ENCODE measurements around the gene PRPF8.

PRPF8 gene

GRCh38 chr17:1713160-1713877, 28.7 kb upstream of the PRPF8 start:
- no peak overlapping the region for H2AFZ ChIP-seq (ENCODE audit: low read depth, low read length)
- H3K27ac ChIP-seq (ENCODE audit: low read length), result no peak overlapping the region
- H3K9ac ChIP-seq (ENCODE audit: low read depth, low read length), result no peak overlapping the region

GRCh38 chr17:1712271-1712670, 27.6 kb upstream of the PRPF8 start:
- Histone ChIP-seq H3K9me3 (ENCODE audit: insufficient read depth, low read length, severe bottlenecking) (no peaks in the 10 kb centered on the region), H3K27me3 (ENCODE audit: insufficient read depth, low read length, poor library complexity) (no peaks in the 10 kb centered on the region), H3K4me3 (ENCODE audit: low read depth in 1 of 2, low read length in 2 of 2) (no peak overlapping the region), H3K4me2 (ENCODE audit: insufficient read depth, low read length) (no peak overlapping the region), H3K79me2 (ENCODE audit: insufficient read depth, low read length) (no peaks in the 10 kb centered on the region), H3K27ac (ENCODE audit: low read length) (no peak overlapping the region), H3K4me1 (ENCODE audit: insufficient read depth, low read length) (peaks cover 9% of the 10 kb centered on the region), H2AFZ (ENCODE audit: low read depth, low read length) (no peak overlapping the region), H3K9ac (ENCODE audit: low read depth, low read length) (no peak overlapping the region), H3K36me3 (ENCODE audit: insufficient read depth, low read length) (no peaks in the 10 kb centered on the region), H4K20me1 (ENCODE audit: insufficient read depth, low read length) (0 out of 2 replicates have a peak, but pooled peaks cover 4% of the 10 kb centered on the region)
- TF ChIP-seq CTCF (IDR thresholded peaks at IDR 0.05; ENCODE audit: borderline replicate concordance, extremely low read depth, low read length, poor library complexity, severe bottlenecking) (no peak), EZH2 (IDR thresholded peaks at IDR 0.05; ENCODE audit: borderline replicate concordance, low read depth, low read length, severe bottlenecking) (no peak)
- no peak for DNase-seq
- no peak for ATAC-seq (ENCODE audit: insufficient read depth, low read depth)

More at GRCh38 chr17:1713160-1713877, 28.7 kb upstream of the PRPF8 start:
- ATAC-seq (ENCODE audit: insufficient read depth, low read depth), result no peak
- no peak overlapping the region for H3K4me3 ChIP-seq (ENCODE audit: low read depth in 1 of 2, low read length in 2 of 2)
- TF ChIP-seq CTCF (IDR thresholded peaks at IDR 0.05; ENCODE audit: borderline replicate concordance, extremely low read depth, low read length, poor library complexity, severe bottlenecking) (no peak), EZH2 (IDR thresholded peaks at IDR 0.05; ENCODE audit: borderline replicate concordance, low read depth, low read length, severe bottlenecking) (no peak)
- H3K27me3 ChIP-seq (ENCODE audit: insufficient read depth, low read length, poor library complexity), result no peaks in the 10 kb centered on the region
- 0 out of 2 replicates have a peak, but pooled peaks cover 4% of the 10 kb centered on the region for H4K20me1 ChIP-seq (ENCODE audit: insufficient read depth, low read length)
- no peak overlapping the region for H3K4me2 ChIP-seq (ENCODE audit: insufficient read depth, low read length)
- H3K9me3 ChIP-seq (ENCODE audit: insufficient read depth, low read length, severe bottlenecking), result no peaks in the 10 kb centered on the region
- no peak for DNase-seq
- H3K79me2 ChIP-seq (ENCODE audit: insufficient read depth, low read length), result no peaks in the 10 kb centered on the region
- no peaks in the 10 kb centered on the region for H3K36me3 ChIP-seq (ENCODE audit: insufficient read depth, low read length)
- peaks cover 20% of the 10 kb centered on the region for H3K4me1 ChIP-seq (ENCODE audit: insufficient read depth, low read length)

GRCh38 chr17:1711804-1712203, 27.1 kb upstream of the PRPF8 start:
- H3K9ac ChIP-seq (ENCODE audit: low read depth, low read length), result no peak overlapping the region
- TF ChIP-seq EZH2 (IDR thresholded peaks at IDR 0.05; ENCODE audit: borderline replicate concordance, low read depth, low read length, severe bottlenecking) (no peak), CTCF (IDR thresholded peaks at IDR 0.05; ENCODE audit: borderline replicate concordance, extremely low read depth, low read length, poor library complexity, severe bottlenecking) (no peak)
- H3K4me1 ChIP-seq (ENCODE audit: insufficient read depth, low read length), result peaks cover 8% of the 10 kb centered on the region
- H3K36me3 ChIP-seq (ENCODE audit: insufficient read depth, low read length), result no peaks in the 10 kb centered on the region
- H3K27me3 ChIP-seq (ENCODE audit: insufficient read depth, low read length, poor library complexity), result no peaks in the 10 kb centered on the region
- H3K4me2 ChIP-seq (ENCODE audit: insufficient read depth, low read length), result no peak overlapping the region
- H3K79me2 ChIP-seq (ENCODE audit: insufficient read depth, low read length), result no peaks in the 10 kb centered on the region
- H3K9me3 ChIP-seq (ENCODE audit: insufficient read depth, low read length, severe bottlenecking), result no peaks in the 10 kb centered on the region
- no peak overlapping the region for H3K27ac ChIP-seq (ENCODE audit: low read length)
- H4K20me1 ChIP-seq (ENCODE audit: insufficient read depth, low read length), result 0 out of 2 replicates have a peak, but pooled peaks cover 4% of the 10 kb centered on the region
- DNase-seq (no peak), ATAC-seq (ENCODE audit: insufficient read depth, low read depth) (no peak)
- no peak overlapping the region for H3K4me3 ChIP-seq (ENCODE audit: low read depth in 1 of 2, low read length in 2 of 2)
- no peak overlapping the region for H2AFZ ChIP-seq (ENCODE audit: low read depth, low read length)

Measured in DND-41 (cell line).